GM18517 (cell line): ENCODE measurements around the gene GRIK4.

Source experiments
- ATAC-seq: cut with Tn5 transposase; IDR thresholded peaks from one replicate; pipeline ENCODE4 v1.9.1; 2021; ENCODE audit warnings: mild to moderate bottlenecking, moderate library complexity; ENCODE audit not compliant: unreplicated experiment

The GRIK4 gene

DNA sequence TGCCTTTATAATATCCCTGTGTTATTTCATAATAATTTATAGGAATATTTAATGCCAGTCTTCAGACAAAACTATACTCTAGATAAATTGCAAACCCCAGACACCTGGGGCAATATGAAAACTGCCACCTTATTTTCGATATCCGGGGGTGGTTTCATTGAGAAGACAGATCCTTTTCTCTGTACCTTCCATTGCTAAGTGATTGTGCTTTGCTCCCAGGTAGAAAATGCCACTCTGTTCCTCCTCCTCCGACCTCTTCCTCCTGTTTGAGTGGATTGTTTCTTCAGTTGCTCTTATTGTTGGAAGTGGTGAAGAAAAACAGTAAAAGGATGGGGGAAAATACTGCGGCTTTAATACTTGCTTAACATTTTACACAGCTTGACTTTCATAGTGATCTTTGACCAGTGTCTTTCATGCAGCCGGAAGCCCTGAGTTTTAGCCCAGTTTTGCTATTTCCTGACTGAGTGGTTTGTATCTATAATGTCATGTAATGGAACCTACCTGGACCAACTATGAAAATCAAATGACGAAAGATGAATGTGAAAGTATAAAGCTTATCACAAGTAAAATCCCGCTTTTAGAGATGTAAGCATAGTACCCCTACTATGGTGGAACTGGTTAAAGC is 5.6 kb upstream of the GRIK4 start:
- no peak for ATAC-seq

DNA sequence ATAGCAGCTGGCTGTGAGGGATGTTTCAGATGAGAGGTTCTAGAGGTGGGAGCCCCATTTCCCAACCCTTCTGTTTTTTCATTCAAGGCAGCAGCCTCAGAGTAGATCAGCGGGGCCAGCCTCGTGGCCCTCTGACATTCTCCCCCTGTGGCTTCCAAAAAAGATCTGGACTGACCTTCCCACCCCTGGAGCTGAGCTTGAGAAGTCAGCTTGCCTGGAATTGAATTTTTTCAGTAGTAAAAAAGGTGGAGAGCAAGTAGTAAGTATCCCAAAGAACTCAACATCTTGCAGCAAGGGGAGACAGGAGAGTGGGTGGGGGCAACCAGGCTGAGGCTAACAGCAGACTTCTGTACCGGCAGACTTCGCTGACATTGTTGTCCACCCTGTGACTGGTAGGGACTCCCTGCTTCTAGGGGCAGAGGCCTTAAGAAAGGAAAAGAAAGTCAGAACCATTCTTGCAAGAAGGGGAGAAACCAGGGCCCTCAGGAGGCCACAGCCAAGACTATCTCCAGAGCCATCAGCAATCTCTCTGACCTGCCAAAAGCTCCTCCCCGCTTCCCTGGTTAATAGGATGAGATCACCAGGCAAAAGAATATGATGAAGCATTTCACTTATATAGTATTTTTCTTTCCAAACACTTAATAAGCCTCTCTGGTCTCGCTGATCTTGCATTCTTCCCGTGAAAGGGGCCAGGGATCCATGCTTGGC is 2.0 kb upstream of the GRIK4 start:
- no peak for ATAC-seq

DNA sequence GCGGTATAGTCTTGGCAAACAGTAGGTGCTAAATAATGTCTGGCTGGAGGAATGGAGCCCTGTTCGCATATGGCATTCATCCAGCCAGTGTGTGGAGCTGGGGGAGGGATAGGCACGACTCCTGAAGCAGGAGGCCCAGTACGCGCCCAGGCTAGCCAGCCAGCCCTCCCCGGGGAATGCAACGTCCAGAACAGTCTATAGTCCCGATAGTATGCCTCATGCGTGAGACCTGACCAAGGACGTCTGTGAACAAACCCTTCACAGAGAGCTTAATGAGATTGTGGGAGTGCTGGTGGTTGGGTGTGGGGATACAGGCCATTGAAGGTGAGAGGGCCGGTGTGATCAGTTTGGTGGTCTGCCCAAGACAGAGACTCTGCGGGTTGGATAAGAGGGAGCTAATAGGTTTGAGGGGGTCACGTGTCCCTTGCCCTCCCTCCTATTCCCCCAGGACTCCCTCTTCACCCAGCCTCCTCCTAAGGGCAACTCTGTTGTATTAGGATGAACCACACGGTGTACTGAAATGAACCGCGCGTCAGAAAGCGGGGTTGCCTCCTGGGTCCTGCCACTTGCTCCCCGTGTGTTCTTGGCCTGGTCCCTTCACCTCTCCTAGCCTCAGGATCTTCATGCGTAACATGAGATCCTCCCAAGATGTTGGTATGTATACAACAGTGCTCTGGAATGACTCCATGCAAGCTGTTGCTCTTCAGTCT is 987 bp upstream of the GRIK4 start:
- no peak for ATAC-seq

DNA sequence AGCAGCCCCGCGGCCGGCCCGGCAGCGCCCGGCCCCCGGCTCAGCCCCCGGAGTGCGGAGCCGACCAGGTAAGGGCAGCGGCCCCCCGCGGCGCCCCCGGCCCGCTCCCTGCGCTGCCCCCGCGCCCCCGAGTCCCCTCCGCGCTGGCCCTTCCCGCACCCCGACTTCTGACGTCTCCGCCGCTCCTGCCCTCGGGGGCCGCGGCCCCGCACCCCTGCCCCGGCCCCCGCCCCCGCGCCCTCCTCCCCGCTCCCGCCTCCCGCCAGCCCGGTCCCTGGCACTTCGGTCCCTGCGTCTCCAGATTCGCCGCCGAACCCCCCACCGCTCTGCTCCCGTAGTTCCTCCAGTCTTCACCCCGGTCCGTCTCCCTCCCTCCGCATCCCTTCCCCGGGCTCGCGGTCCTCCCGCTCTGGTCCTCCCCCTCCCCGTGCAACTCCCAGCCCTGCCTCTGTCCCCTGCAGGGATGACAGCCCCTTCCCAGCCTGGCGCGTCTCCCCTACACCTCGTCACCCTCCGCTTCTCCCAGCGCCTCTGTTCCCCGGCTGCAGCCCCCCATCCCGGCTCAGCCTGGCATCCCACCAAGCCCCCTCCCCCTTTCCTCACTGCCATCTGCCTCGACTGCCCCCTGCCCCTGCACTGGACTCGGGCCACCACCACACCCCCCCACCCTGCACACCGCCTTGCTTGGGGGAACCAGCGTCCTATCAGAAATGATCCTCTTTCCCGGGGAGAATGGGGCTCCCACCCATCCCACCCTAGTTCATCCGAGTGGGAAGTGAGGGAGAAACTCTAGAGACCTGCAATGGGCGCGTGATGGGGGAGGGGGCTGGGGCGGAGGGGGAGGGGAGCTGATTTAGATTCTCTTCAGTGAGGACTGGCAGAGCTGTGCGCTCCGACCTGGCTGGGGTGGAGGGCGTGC is 531 bp downstream of the GRIK4 start:
- no peak for ATAC-seq

DNA sequence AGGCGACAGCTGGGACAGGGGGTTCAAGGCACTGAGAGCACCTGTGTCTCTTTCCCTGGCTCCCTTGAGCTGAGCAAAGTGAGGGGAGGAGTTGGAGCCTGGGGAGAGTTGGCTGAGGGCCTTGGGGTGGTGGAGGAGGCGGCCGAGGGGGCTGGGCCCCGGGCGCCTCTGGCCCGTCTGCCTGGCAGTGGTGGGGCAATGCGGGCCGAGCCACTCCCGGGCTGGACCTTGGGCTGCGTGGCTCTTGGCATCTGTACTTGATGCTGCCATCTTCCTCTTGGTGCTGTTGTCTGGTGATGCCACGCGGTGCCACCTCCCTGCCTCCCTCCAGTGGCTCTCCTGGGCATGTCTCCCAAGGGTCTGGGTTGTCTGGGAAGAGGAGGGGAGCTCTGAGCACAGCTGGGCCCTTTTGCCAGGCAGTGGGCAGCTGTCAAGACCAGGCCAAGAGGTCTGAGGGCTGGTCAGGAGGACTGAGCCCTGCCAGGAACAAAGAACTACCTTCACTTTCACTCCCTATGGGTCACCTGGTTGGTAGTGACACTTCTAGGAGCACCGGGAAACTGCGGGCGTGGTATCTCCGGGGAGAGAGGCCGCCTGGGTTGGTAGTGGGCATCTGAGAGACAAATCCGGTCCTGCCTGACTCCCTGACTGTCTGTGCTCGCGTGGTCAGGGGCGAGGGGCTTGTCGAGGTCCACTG is 1.3 kb downstream of the GRIK4 start:
- no peak for ATAC-seq

DNA sequence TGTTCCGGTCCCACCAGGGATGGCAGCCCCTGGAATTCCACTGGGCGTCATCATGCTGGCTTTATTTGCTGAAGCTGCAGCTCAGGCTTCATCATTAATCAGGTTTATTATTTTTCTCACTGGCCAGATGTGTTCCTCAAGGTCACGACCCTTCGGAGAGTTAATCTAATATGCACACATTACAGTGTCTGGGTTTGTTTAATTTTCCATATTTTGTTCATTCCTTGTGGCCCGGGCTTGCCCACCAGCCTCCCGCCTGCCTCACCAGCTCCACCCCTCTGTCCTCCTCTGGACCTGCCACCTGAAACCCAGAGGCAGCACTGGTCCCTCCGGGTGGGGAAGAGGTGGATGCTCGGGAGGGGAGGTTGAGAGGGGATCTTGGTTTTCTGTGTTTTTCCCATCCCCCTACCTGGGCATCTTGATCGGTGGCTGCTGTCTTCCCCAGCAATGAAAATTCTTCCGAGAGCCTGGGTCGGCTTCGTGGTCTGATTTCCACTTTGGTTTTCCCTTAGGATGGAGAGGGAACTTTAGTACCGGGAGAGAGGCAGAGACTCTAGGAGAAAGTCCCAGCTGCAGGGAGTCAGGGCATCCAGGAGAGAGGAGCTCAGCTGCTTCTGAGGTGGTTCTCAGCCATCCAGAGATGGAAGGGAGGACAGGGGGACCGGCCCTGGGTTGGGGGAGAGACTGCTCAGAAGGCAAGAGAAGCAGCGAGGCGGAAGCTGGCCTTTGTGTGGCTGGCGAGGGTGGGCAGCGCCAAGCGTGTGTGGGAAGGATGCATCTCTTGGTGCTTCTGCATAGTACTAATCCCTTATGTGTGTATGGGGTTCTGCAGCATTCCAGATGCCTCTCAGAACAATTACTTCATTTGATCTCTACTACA is 2.1 kb downstream of the GRIK4 start:
- no peak for ATAC-seq

DNA sequence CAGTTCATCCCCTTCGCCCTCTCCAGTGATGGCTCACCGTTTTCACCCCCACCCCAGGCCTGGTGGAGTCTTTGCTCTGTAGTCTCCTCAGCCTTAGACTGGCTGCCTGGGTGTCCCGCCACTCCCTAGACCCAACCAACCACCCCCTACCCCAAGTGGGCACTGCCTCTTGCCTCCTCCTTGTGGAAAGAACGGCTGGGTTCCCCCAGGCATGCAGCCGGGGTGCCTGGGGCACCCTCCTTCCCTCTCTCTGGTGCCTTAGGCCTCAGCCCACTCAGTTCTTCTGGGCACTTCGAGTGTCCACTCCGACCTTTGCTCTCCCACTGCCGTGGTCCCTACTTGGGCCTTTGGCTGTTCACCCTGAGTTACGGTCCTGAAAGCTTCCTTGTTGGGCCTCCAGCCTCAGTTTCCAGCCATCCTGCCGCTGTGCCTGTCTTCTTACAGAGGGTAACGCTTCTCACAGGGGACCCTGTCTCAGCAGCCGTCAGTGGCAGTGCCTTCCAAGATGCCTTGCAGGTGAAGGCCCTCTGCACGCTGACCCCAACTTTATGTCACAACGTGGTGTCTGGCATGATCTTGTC is 3.1 kb downstream of the GRIK4 start:
- no peak for ATAC-seq

DNA sequence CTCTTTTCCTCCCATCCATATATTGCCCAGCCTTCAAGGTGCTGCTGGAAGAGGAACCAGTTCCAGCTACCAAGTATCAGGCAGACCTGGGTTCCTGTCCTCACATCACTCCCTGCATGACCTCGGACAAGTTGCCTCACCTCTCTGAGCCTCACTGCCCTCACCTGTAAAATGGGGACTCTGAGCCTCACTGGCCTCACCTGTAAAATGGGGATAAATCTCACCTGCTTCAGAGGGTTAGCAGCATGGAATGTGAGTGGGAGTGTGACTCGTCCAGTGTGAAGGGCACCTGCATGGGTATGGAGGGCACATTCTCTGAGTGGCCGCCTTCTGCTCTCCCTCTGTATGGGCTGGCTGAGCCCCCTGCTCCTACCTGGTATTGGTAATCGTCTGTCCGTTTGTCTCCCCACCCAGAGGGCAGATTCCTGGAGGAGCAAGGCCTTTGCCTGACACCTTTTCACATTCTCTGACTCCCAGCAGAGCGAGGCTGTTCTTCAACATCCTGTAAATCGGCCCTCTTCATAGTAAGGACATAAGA is 3.7 kb downstream of the GRIK4 start:
- no peak for ATAC-seq

DNA sequence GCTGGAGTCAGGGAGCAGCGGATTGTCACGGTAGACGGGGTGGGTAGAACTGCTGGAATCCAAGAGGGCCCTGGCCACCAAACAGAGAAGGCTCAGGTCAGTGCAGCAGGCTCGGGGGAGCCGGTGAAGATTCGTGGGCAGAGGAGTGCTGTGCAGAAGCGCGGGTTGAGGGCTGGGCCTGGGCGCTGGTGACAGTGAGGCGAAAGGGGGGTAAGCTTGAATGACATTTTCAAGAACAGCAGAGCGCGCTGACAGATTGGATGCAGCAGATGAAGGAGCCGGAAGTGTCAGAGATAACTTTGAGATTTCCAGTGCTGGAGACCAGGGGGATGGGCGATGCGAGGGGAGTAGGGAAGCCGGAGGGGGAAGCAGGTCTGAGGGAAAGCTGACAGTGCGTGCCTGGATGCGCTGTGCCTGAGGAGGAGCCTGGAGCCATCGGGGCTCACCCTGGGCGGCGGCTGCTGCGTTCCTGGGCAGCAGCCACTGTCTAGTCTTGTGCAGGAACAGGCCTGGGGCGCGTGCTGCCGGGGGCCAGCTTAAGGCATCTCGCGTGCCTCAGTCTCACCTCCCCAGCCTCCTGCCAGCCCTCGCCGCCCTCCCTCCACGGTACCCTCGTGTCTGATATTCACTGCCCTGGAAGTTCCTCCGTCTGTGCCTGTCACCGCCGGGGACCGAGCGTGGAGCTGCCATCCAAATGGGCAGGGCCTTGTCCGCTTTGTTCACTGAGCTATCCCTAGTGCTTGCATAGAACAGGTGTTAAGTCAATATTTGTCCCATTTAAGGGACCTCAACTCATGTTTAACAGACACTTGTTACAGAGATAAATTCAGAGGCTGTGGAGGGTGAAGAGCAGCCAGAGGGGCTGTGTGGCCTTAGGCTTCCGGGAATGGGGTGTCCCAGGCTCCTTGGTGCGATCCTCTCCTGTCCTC is 5.2 kb downstream of the GRIK4 start:
- no peak for ATAC-seq

DNA sequence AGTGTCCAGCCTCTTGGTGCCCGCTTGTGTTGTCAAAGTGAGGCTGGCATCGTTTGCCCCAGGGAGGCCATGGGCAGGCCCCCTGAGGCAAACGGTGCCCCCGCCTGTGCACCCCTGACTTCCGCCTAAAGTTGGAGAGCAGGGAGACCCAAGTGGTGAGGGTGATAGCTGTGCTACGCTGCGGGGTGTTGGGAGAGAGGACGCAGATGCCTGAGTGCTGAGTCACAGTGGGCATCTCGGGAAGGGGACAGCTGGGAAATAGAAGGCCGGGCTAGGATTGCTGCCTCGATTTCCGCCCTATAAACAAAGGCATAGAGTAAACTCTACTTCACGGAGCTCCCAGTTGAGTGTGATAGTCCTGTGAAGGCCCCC is 5.8 kb downstream of the GRIK4 start:
- no peak for ATAC-seq

DNA sequence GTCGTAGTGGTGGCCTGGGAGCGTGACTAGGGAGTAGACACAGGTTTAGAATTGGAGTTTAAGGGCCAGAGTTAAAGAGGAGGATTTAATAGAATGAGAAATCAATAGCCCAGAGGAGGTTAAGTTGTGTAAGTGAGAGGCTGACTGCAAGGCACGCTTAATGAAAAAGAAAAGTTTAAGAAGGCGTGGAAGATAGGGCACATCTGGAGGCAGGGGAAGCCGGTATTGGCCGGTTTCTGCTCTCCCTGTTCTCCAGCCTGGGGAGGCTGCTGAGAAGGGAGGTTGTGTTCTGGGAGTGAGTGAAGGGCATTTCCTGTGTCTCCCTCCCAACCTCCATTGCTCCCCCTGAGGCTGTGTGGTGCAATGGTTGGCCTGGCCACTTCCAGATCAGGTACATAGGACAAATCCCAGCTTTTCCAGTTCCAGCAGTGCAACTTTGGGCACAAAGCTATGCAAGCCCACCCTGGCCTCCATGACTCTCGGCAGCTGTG is 6.3 kb downstream of the GRIK4 start:
- ATAC-seq, result no peak

DNA sequence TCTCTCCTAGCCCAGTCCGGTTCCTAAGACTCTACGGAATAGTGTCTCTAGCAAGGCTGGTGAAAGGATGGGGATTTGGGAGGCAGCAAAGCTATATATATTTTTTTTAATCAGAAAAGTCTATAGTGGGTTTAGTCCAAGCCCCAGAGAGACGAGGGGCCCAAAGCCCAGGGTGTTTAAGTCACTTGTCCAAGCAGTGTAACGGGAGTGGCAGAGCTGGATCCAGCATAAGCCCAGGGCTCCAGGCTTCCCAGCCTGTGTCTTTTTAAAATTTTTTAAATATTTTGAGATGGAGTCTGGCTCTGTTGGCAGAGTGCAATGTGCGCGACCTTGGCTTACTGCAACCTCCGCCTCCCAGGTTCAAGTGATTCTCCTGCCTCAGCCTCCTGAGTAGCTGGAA is 6.8 kb downstream of the GRIK4 start:
- ATAC-seq, result no peak

DNA sequence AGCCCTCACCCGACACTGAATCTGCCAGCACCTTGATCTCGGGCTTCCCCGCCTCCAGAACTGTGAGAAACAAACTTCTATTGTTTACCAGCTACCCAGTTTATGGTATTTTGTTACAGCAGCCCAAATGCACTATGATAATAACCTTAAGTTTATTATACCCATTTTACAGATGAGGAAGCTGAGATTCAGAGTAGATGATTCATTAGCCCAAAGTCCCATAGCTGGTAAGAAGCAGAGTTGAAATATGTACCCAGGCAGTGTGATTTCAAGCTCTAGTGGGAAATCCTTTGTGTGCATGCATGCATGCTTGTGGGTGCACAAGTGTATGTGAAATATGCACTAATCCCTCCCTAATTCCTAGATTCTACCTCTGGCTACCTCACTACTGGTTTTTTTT is 7.9 kb downstream of the GRIK4 start:
- no peak for ATAC-seq

DNA sequence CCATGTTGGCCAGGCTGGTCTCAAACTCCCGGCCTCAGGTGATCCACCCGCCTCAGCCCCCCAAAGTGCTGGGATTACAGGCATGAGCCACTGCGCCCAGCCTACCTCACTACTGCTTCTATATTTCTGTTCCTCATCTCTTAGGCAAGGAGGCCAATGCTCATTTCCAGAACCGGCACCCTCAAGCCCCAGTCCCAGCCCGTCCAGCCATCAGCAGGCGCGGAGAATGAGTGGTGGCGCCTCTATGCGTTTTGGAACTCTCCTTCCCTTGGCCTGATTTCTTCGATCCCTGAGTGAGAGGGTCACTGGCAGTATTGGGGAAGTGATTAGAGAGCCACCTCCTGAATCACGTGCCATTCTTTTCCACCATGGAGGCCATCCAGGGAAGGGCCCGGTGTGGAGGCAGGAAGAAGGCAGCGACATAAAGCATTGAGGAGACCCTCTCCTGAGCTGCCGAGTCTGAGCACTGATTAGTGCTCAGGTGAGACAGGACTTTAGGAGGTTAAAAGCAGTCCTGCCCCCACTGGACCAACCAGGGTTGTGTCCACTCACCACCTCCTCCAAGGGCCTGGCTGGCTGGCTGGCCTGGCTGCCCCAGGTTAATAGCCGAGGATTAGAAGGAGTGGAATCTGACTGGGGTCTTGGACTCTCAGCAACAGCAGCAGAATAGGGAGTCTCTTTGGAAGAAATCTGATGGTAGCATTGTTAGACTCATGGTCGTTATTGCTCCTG is 8.7 kb downstream of the GRIK4 start:
- ATAC-seq, result no peak

DNA sequence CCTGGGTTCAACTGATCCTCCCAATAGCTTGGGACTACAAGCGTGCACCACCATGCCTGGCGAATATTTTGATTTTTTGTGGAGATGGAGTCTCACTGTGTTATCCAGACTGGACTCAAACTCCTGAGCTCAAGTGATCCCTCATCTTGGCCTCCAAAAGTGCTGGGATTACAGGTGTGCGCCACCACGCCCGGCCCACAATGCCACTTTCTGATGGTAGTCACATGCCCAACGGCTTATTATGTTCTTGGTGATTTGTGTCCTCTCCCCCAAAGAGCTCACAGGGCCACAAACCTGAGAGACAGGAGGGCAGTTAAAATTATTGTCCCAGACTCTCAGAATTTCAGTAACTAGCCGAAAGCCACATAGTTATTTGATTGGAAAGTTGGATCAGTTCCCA is 9.6 kb downstream of the GRIK4 start:
- ATAC-seq, result no peak

DNA sequence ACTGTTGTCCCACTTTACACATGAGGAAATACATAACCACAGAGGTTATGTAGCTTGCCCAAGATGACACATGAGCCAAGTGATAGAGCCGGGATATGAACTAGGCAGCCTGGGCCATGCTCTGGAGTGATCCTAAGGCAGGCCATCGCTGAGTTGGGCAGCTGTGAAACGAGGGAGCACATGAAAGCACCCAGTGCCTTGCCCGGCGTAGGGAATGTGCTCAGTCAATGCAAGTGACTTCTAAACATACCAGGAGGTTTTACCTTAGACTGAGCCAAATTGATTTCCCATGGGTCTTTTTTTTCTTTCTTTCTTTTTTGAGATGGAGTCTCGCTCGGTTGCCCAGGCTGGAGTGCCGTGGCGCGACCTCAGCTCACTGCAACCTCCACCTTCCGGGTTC is 10.5 kb downstream of the GRIK4 start:
- ATAC-seq, result no peak

DNA sequence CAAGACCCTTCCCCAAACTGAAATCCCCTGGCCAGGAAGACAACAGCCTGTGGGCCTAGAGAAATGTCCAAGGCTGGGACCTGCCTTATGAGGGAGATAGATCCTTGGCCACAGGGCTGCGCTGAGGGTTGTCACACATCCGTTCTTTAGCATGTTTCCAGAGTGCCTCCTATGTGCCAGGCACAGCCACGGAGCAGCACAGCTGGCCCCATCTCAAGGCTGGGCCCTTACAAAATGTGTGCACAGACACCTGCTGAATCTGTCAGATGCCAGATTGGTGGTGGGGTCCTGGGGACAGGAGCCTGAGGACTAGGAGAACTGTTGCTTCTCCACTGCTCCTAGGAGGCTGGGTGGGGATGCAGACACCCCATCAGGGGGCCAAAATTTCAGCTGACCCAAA is 11.2 kb downstream of the GRIK4 start:
- no peak for ATAC-seq
